Activated B cell treated with CpG ODN at 0.5 μM for 24 hours (primary cell): ENCODE results near the gene MED23. TPM values are rescaled to one million over a fixed set of nuclear protein-coding genes. Genes with fewer than 3 reads are reported as not detected.

ENCODE experiments used
- ATAC-seq: fragments of 200-7000 bp; cut with Tn5 transposase; one replicate; pipeline ENCODE4 v1.10.0; 2021; ENCODE audit warnings: low read depth, mild to moderate bottlenecking, moderate library complexity
- CTCF ChIA-PET: fragments of 350-600 bp; sonication (Branson Sonifier 250); formaldehyde crosslinking; loops from one replicate; lab custom pipeline; 2021; ENCODE audit warnings: antibody characterized with exemption; lab: Charles Lee
- POLR2A ChIA-PET: fragments of 350-600 bp; sonication (Branson Sonifier 250); formaldehyde crosslinking; loops from one replicate; lab custom pipeline; 2021; ENCODE audit warnings: antibody characterized with exemption; lab: Charles Lee
- DNase-seq: peaks from one replicate; pipeline ENCODE4 v3.0.0; 2022
- H3K27ac Mint-ChIP-seq: one replicate; pipeline ENCODE4 v1.8.0; 2020; ENCODE audit warnings: mixed read lengths
- H3K27me3 Mint-ChIP-seq: one replicate; pipeline ENCODE4 v1.8.0; 2021; ENCODE audit warnings: mixed read lengths
- H3K36me3 Mint-ChIP-seq: one replicate; pipeline ENCODE4 v1.8.0; 2021; ENCODE audit warnings: low read depth, mixed read lengths
- H3K4me1 Mint-ChIP-seq: one replicate; pipeline ENCODE4 v1.8.0; 2021; ENCODE audit warnings: mixed read lengths
- H3K4me3 Mint-ChIP-seq: one replicate; pipeline ENCODE4 v1.8.0; 2020; ENCODE audit warnings: mild to moderate bottlenecking, mixed read lengths
- H3K9me3 Mint-ChIP-seq: one replicate; pipeline ENCODE4 v1.8.0; 2020; ENCODE audit warnings: mixed read lengths
- intact Hi-C: fragments of 100-400 bp; cut with micrococcal nuclease; formaldehyde crosslinking; loops from one replicate; pipeline ENCODE4 v1.15.1; 2024
- total RNA-seq: library from RNA; stranded (reverse); gene quantifications from 2 replicates; pipeline ENCODE4 v1.2.3, GENCODE V29; 2022
- TF ChIP-seq, protein P1 (sequence below): fragments of 200-600 bp; IDR thresholded peaks from one replicate; pipeline ENCODE4 v1.8.0; 2022; ENCODE audit warnings: antibody characterized with exemption, mild to moderate bottlenecking

The MED23 gene
- total RNA-seq, 1 donor from 2014 or later: 51.0 TPM

DNA sequence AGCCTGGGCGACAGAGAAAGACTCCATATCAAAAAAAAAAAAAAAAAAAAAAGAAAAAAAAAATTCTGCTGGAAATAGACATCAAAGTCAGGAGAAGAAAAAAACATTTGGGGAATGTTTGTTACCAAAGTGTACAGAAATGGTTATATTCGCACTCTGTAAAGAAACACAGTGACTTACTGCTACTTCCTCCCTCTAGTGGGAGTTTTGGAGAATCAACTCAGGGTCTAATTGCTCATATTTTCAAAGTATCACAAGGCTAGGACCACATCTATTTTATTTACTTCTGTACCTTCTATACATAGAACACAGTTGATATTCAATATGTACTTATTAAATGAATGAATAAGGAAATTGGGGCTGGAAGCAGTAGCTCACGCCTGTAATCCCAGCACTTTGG is 30.6 kb downstream of the MED23 start:
- Mint-ChIP-seq H3K4me3 (no peak overlapping the region), H3K4me1 (no peaks in the 10 kb centered on the region)

DNA sequence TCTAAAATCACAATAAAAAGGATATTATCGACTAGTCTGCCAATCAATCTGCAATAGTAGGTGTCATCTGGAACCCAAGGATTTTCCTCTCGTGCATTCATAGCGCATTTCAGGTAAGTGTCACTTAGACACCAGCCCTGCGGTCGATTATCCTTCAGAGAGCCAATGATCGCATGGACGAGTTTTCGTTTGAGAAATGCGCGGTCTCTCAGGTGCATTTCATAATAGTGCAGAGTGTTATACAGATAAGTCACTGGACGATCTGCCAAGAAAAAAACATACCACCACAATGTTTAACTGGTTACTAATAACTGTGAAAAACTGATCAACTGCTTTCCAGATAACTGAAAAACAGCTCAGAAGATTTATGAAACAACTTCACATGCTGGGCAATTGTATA is 34.0 kb downstream of the MED23 start:
- Mint-ChIP-seq H3K4me3 (no peak overlapping the region), H3K27ac (no peak overlapping the region), H3K9me3 (no peaks in the 10 kb centered on the region), H3K4me1 (no peaks in the 10 kb centered on the region), H3K36me3 (peaks cover 84% of the 10 kb centered on the region), H3K27me3 (no peaks in the 10 kb centered on the region)
- ATAC-seq: no peak
- ChIA-PET CTCF (no interaction called here), POLR2A (no interaction called here)
- TF ChIP-seq, protein P1, sequence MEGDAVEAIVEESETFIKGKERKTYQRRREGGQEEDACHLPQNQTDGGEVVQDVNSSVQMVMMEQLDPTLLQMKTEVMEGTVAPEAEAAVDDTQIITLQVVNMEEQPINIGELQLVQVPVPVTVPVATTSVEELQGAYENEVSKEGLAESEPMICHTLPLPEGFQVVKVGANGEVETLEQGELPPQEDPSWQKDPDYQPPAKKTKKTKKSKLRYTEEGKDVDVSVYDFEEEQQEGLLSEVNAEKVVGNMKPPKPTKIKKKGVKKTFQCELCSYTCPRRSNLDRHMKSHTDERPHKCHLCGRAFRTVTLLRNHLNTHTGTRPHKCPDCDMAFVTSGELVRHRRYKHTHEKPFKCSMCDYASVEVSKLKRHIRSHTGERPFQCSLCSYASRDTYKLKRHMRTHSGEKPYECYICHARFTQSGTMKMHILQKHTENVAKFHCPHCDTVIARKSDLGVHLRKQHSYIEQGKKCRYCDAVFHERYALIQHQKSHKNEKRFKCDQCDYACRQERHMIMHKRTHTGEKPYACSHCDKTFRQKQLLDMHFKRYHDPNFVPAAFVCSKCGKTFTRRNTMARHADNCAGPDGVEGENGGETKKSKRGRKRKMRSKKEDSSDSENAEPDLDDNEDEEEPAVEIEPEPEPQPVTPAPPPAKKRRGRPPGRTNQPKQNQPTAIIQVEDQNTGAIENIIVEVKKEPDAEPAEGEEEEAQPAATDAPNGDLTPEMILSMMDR: no peak
- intact Hi-C loops: no loop called here
- DNase-seq: no peak

More for the DNA sequence above, 30.6 kb downstream of the MED23 start:
- intact Hi-C loops: loop anchor here (1.0 to 2.0 kb wide), 3 partner anchors 398 to 713 kb away; no protein-coding TSS in a partner anchor
- H3K9me3 Mint-ChIP-seq: no peaks in the 10 kb centered on the region
- TF ChIP-seq, protein P1: no peak
- no peak overlapping the region for H3K27ac Mint-ChIP-seq
- no peaks in the 10 kb centered on the region for H3K27me3 Mint-ChIP-seq
- DNase-seq (no peak), ATAC-seq (no peak)
- ChIA-PET POLR2A (no interaction called here), CTCF (interaction anchor here (0.7 to 1.8 kb wide), 2 partner anchors 31 to 394 kb away, joined by 3 to 7 read pairs; partner anchors contain the start of gene MED23)
- H3K36me3 Mint-ChIP-seq: peaks cover 86% of the 10 kb centered on the region

DNA sequence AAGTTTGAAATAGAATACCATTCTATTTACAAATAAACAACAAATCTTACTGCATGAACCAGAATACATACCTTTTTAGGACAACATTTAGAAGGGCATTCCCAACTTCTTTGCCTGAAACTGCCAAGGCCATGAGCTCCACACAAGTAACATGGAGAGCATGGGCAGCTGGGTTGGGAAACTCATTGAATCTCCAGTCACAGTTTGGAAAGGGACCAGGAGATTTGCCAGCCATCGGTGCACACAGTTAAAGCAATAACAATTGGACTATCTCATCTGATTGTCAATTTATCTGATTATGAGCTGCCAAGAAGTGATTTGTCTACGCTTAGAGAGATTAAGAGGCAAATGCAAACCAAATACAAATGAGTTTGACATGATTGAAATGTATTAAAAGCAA is 35.1 kb downstream of the MED23 start:
- POLR2A ChIA-PET: no interaction called here
- ATAC-seq (no peak), DNase-seq (no peak)
- CTCF ChIA-PET: no interaction called here
- H3K9me3 Mint-ChIP-seq: no peaks in the 10 kb centered on the region
- no peaks in the 10 kb centered on the region for H3K27me3 Mint-ChIP-seq
- intact Hi-C loops: no loop called here
- H3K4me1 Mint-ChIP-seq: no peaks in the 10 kb centered on the region
- peaks cover 83% of the 10 kb centered on the region for H3K36me3 Mint-ChIP-seq
- no peak overlapping the region for H3K27ac Mint-ChIP-seq
- H3K4me3 Mint-ChIP-seq: no peak overlapping the region
- TF ChIP-seq, protein P1: no peak

DNA sequence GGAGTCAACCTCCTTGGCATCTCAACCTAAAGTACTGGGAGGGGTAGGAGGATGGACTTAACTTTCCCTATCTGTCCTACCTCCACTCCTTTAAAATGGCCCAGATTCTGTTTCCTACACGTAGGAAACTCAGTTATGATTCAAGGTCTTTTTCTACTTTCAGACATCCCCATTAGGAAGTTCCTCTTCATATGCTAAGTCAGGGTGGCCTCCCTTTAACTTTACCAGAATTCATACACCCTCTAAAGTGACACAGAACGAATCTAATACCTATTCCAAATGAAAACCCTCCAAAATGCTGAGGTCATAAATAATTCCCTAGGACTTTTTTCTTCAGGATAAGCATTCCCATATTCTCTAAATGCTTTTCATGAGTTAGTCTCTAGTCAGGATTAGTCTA is 39.4 kb downstream of the MED23 start:
- CTCF ChIA-PET: no interaction called here
- intact Hi-C loops: no loop called here
- POLR2A ChIA-PET: no interaction called here
- ATAC-seq (no peak), DNase-seq (no peak)
- TF ChIP-seq, protein P1: no peak
- H3K4me3 Mint-ChIP-seq: no peak overlapping the region
- no peak overlapping the region for H3K27ac Mint-ChIP-seq
- H3K9me3 Mint-ChIP-seq: no peaks in the 10 kb centered on the region
- H3K36me3 Mint-ChIP-seq: peaks cover 75% of the 10 kb centered on the region
- H3K4me1 Mint-ChIP-seq: no peaks in the 10 kb centered on the region
- H3K27me3 Mint-ChIP-seq: no peaks in the 10 kb centered on the region

DNA sequence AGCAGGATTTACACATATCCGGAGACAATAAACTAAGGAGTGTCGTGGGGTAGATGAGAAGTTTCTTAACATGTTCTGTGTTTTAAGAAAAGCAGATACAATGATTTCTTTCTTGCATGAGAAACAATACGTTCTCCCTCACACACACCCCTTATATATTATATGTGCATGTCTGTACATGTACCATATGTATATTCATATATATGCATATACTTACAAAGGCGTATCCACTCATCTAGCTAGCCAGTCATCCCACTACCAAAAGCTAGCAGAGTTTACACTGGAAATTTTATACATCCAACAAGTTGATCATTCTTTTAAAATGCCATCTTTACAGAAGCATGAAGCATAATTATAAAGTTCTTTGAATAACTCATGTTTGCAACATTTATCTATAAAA is 40.1 kb downstream of the MED23 start:
- CTCF ChIA-PET: no interaction called here
- DNase-seq (no peak), ATAC-seq (no peak)
- no peak overlapping the region for H3K4me3 Mint-ChIP-seq
- intact Hi-C loops: no loop called here
- no peak overlapping the region for H3K27ac Mint-ChIP-seq
- no peaks in the 10 kb centered on the region for H3K4me1 Mint-ChIP-seq
- peaks cover 78% of the 10 kb centered on the region for H3K36me3 Mint-ChIP-seq
- no peaks in the 10 kb centered on the region for H3K9me3 Mint-ChIP-seq
- TF ChIP-seq, protein P1: no peak
- no peaks in the 10 kb centered on the region for H3K27me3 Mint-ChIP-seq
- POLR2A ChIA-PET: no interaction called here
